Measurements from ENCODE around the gene HSDL2. TPM values are rescaled to one million over a fixed set of nuclear protein-coding genes. Genes with fewer than 3 reads are reported as not detected.
"Not testable (repeated sequence)": the region's sequence is repeated elsewhere in the genome, so short reads cannot be mapped to it uniquely, and the experiment has no call there.

The HSDL2 gene
- total RNA-seq, 1 experiment from 2014 or later = 24.4 TPM

GRCh38 chr9:112404508-112404932, 24.6 kb downstream of the HSDL2 start:
- CTCF ChIA-PET = no interaction called here
- no TSS peak for BruUV-seq (replicated peaks)
- Mint-ChIP-seq H3K27ac (ENCODE audit: unreplicated experiment) (no peak overlapping the region), H3K27me3 (ENCODE audit: unreplicated experiment) (no peaks in the 10 kb centered on the region), H3K4me1 (ENCODE audit: low read depth, unreplicated experiment) (no peaks in the 10 kb centered on the region), H3K36me3 (ENCODE audit: insufficient read depth, unreplicated experiment) (peaks cover 5% of the 10 kb centered on the region), H3K4me3 (ENCODE audit: low read depth, unreplicated experiment) (no peak overlapping the region), H3K9me3 (ENCODE audit: low read depth, unreplicated experiment) (no peaks in the 10 kb centered on the region)
- intact Hi-C loops (cut with micrococcal nuclease; ENCODE audit: unreplicated experiment) = no loop called here
- DNase-seq = no peak
- no peak for TF ChIP-seq CTCF (IDR thresholded peaks at IDR 0.05; ENCODE audit: unreplicated experiment)

DNA sequence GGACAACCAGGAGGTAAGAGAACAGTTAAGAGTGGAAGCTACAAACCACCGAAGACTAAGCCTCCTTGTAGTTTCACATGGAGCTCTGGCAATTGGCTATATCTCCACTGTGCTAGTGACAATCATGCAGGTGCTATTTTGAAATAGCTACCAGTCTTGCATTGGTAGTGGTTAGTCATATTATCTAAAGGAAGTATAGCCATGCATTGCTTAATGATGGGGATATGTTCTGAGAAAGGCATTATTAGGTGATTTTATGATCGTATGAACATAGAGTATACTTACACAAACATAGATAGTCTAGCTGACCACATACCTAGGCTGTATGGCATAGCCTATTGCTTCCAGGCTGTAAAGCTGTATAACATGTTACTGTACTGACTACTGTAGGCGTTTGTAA, 28.4 kb downstream of the HSDL2 start:
- no peak for TF ChIP-seq CTCF (IDR thresholded peaks at IDR 0.05; ENCODE audit: unreplicated experiment)
- DNase-seq = no peak
- peaks cover 5% of the 10 kb centered on the region for H3K36me3 Mint-ChIP-seq (ENCODE audit: insufficient read depth, unreplicated experiment)
- H3K4me3 Mint-ChIP-seq (ENCODE audit: low read depth, unreplicated experiment) = no peak overlapping the region
- no peaks in the 10 kb centered on the region for H3K27me3 Mint-ChIP-seq (ENCODE audit: unreplicated experiment)
- CTCF ChIA-PET = no interaction called here
- no peaks in the 10 kb centered on the region for H3K9me3 Mint-ChIP-seq (ENCODE audit: low read depth, unreplicated experiment)
- BruUV-seq (replicated peaks) = no TSS peak
- H3K4me1 Mint-ChIP-seq (ENCODE audit: low read depth, unreplicated experiment) = no peaks in the 10 kb centered on the region
- intact Hi-C loops (cut with micrococcal nuclease; ENCODE audit: unreplicated experiment) = no loop called here
- no peak overlapping the region for H3K27ac Mint-ChIP-seq (ENCODE audit: unreplicated experiment)

- no peak overlapping the region for H3K4me3 Mint-ChIP-seq (ENCODE audit: low read depth, unreplicated experiment)
- BruUV-seq (replicated peaks) = no TSS peak
- TF ChIP-seq CTCF (IDR thresholded peaks at IDR 0.05; ENCODE audit: unreplicated experiment) = no peak
- no peak for DNase-seq
- peaks cover 5% of the 10 kb centered on the region for H3K36me3 Mint-ChIP-seq (ENCODE audit: insufficient read depth, unreplicated experiment)
- no peaks in the 10 kb centered on the region for H3K4me1 Mint-ChIP-seq (ENCODE audit: low read depth, unreplicated experiment)
- H3K27me3 Mint-ChIP-seq (ENCODE audit: unreplicated experiment) = no peaks in the 10 kb centered on the region
- no peaks in the 10 kb centered on the region for H3K9me3 Mint-ChIP-seq (ENCODE audit: low read depth, unreplicated experiment)
- H3K27ac Mint-ChIP-seq (ENCODE audit: unreplicated experiment) = no peak overlapping the region
- CTCF ChIA-PET = no interaction called here
- intact Hi-C loops (cut with micrococcal nuclease; ENCODE audit: unreplicated experiment) = no loop called here
Measured at GRCh38 chr9:112408819-112409218, 28.9 kb downstream of the HSDL2 start.

DNA sequence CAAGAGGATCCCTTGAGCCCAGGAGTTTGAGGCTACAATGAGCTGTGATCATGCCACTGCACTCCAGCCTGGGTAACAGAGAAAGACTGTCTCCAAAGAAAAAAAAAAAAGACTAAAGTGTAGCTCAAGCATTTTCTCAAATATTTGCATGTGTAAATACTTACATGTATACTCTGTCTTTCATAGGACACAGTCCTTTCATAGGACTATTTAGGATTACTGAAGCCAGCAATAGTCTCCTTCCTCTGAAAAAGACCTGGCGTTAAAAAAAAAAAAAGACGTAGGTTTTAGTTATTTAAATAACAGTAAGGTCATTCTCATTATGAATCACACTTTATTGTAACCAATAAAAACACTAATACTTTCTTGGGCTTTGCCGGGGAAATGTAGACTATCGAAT, 29.9 kb downstream of the HSDL2 start:
- H3K27ac Mint-ChIP-seq (ENCODE audit: unreplicated experiment) = no peak overlapping the region
- intact Hi-C loops (cut with micrococcal nuclease; ENCODE audit: unreplicated experiment) = no loop called here
- peaks cover 5% of the 10 kb centered on the region for H3K36me3 Mint-ChIP-seq (ENCODE audit: insufficient read depth, unreplicated experiment)
- no peaks in the 10 kb centered on the region for H3K27me3 Mint-ChIP-seq (ENCODE audit: unreplicated experiment)
- no peak overlapping the region for H3K4me3 Mint-ChIP-seq (ENCODE audit: low read depth, unreplicated experiment)
- no TSS peak for BruUV-seq (replicated peaks)
- no peaks in the 10 kb centered on the region for H3K9me3 Mint-ChIP-seq (ENCODE audit: low read depth, unreplicated experiment)
- DNase-seq = no peak
- no peaks in the 10 kb centered on the region for H3K4me1 Mint-ChIP-seq (ENCODE audit: low read depth, unreplicated experiment)
- CTCF ChIA-PET = no interaction called here
- TF ChIP-seq CTCF (IDR thresholded peaks at IDR 0.05; ENCODE audit: unreplicated experiment) = no peak

DNA sequence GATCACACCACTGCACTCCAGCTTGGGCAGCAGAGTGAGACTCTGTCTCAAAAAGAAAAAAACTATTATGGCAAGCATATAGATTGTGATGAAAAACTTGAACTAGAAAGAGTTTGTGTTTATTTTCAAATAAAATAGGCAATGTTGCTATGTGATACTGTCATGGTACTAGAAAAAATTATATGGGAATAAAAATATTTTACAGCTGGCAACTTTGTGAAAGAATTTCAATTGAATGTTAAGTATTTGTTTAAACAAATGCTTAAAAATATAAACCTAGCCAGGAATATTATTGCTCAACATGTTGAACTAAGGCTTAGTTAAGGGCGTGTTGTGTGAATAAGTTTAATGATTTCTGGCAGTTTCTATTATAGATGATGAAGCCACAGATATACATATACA, 31.7 kb downstream of the HSDL2 start:
- no TSS peak for BruUV-seq (replicated peaks)
- Mint-ChIP-seq H3K27me3 (ENCODE audit: unreplicated experiment) (no peaks in the 10 kb centered on the region), H3K36me3 (ENCODE audit: insufficient read depth, unreplicated experiment) (no peaks in the 10 kb centered on the region), H3K9me3 (ENCODE audit: low read depth, unreplicated experiment) (no peaks in the 10 kb centered on the region), H3K27ac (ENCODE audit: unreplicated experiment) (no peak overlapping the region), H3K4me3 (ENCODE audit: low read depth, unreplicated experiment) (no peak overlapping the region), H3K4me1 (ENCODE audit: low read depth, unreplicated experiment) (no peaks in the 10 kb centered on the region)
- TF ChIP-seq CTCF (IDR thresholded peaks at IDR 0.05; ENCODE audit: unreplicated experiment) = no peak
- intact Hi-C loops (cut with micrococcal nuclease; ENCODE audit: unreplicated experiment) = no loop called here
- CTCF ChIA-PET = no interaction called here
- DNase-seq = no peak

DNA sequence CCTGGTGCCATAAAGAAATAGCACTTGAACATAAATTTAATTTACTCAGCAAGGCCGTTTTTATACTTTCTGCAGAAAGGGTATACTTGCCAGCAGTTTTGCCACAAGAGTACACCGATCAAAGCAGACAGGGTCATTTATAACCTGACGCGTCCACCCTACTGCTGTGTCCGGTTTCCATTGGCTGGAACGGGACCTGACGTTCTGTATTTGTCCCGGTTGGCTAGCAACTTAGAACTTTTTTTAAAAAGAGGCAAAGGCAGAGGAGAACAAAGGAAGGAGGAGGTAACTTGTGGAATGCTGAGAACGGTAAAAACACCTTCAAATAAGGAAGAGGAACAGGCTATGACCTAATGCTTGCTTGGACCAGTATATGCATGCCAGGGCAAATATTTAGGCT, 33.8 kb downstream of the HSDL2 start:
- H3K36me3 Mint-ChIP-seq (ENCODE audit: insufficient read depth, unreplicated experiment); DNase-seq; BruUV-seq (replicated peaks); H3K27me3 Mint-ChIP-seq (ENCODE audit: unreplicated experiment); H3K27ac Mint-ChIP-seq (ENCODE audit: unreplicated experiment); intact Hi-C loops (cut with micrococcal nuclease; ENCODE audit: unreplicated experiment); CTCF ChIA-PET; H3K9me3 Mint-ChIP-seq (ENCODE audit: low read depth, unreplicated experiment); H3K4me3 Mint-ChIP-seq (ENCODE audit: low read depth, unreplicated experiment); H3K4me1 Mint-ChIP-seq (ENCODE audit: low read depth, unreplicated experiment): not testable (repeated sequence)
